HCEC 1CT (cell line): ENCODE results near the gene CXCL14.
"Not testable (repeated sequence)": the region's sequence is repeated elsewhere in the genome, so short reads cannot be mapped to it uniquely, and the experiment has no call there.

Experiments
- DNase-seq: peaks from one replicate; pipeline ENCODE4 v3.0.0-alpha.2; 2017

The CXCL14 gene

DNA sequence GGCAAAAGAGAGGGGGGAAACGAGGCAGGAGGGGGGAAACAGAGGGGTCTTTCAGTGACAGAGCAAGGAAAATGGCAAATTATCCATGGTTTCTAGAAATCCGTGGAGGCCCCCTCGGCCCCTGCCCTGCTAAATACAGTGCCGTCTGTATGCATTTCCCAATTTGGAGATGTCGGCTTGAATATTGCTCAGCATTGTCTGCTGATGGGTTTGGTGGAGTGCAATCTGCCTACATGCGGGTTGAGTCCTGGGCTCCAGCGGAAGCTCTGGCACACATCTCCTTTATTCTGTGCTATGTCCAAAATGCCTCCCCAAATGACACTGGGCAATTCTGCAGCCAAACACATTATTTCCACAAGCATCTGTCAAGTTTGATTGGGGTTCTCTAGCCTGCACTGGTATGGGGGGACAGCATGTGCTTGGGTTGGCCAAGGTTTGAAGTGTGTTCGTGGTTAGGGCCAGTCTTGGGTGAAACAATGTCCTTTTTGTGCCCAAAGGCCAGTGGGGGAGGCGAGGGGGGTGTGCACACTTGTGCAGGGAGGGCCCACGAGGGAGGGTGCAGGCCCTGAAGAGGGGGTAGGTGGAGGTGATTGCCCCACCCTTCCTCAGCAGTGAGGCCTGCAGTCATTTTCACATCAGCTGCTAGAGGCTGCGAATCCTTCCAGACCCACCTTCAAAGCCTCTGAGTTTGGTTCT, 36.8 kb downstream of the CXCL14 start:
- DNase-seq = no peak

DNA sequence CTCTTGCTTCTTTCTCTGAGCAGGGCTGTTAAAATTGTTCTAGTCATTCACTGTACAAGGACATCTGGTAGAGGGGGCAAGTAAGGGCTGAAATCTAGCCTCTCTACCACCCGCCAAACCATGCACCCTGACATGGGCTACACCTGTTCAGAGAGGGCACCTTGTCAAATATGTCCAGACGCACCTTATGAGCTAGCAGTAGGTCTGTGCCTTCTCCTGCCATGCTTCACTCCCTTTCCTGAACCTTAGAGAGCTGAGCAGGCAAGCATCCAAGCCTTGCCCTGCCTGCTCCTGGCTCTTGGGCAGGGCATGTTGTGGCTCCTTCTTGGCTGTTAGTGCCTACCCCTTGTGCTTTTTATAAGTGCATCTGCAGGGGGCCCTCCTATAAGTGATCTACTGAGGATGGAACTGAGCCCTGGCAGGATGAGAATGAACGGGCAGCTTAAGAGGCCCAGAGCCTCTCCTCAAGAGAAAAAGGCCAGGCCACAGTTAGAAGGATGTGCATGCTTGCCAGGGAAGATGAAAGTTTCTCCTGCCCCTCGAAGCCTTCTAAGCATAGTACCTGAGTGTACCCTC, 39.3 kb downstream of the CXCL14 start:
- no peak for DNase-seq

DNA sequence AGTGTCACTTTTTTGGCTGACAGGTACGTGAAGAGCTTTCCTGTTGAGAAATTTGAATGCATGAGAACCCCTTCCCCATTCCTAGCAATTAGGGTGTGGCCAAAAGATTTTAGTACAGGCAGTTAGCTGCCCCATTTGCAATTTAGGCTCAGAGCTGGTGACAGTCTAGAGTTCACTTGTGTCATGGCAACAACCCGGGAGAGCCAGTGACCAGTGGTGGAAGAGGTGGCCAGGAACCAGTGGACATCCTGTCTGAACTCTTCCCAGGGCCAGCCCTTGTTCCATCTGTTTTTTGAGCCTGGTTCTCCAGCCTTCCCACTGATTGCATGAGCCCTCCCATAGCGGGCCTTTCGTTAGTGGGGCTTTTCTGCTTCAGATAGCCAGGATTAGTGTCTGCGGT, 40.5 kb downstream of the CXCL14 start:
- DNase-seq = no peak

DNA sequence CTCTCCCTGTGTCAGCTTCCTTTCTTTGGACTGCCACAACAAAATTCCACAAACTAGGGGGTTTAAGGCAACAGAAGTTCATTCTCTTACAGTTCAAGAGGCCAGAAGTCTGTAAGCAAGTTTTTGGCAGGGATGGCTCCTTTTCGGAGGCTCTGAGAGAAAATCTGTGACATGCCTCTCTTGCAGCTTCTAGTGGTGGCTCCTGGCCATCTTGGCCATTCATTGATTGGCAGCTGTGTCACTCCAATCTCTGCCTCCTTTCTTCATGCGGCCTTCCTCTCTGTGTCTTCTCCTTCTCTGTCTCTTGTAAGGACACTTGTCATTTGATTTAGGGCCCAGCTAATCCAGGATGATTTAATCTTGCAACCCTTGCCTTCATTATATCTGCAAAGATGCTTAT, 41.0 kb downstream of the CXCL14 start:
- DNase-seq = no peak

DNA sequence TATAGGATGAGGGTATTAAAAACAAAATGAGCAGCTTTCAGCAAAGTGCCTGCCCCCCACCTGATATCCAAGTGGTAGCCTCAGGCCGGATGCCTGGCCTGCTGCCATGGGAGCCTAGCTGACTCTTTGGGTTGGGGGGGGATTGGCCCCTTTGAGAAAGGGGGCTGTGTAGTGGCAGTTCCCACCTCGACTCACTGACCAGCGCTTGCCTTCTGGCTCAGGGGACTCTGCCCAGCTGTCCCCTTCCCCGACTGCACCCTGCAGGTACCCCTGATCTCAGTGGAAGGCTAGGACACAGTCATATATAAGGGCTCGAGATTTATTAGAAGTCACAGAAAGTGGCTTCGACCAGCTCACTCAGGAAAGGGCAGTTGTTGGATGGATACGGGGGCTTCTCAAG, 41.5 kb downstream of the CXCL14 start:
- DNase-seq = no peak

DNA sequence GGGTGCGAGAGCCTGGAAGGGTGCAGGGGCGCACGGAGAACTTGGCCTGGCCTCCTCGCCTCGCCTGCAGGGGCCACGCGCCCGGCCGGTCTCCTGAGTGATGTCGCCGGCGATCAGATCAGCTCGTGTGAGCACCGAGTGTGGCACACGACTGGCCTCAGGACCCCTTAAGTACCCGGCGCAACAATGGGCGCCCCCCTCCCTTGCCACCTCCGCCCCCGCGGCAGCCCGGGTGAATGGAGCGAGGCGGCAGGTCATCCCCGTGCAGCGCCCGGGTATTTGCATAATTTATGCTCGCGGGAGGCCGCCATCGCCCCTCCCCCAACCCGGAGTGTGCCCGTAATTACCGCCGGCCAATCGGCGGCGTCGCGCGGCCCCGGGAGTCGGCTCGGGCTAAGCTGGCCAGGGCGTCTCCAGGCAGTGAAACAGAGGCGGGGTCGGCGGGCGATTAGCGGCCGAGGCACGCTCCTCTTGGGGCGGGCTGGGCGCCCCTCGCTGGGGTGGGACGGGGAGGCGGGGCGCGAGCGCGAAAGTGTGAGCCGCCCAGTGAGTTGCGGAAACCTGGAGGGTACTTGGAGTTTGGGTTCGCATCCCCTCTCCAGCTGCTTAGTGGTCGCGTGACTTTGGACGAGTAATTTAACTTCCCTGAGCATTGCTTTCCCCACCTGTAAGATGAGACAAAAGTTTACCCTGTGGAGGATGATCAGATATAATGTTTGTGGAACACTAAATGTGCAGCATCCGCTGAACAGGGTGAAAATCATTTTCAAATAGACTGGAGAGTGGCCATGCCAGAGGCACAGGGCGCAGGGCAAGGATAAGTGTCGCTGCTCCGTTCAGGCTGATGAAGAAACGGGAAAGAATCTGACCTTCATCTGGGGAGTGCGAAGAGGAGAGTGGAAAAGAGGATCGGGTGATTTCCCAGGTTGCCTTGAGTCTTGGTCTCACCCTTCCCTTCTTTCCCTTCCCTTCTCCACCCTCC, 42.7 kb downstream of the CXCL14 start, which contains the start of gene NEUROG1:
TSS of gene NEUROG1 (minus strand) at position 145 of the 982 bp plus-strand sequence. CDS start 274 bp downstream, outside the sequence.
- no peak for DNase-seq

DNA sequence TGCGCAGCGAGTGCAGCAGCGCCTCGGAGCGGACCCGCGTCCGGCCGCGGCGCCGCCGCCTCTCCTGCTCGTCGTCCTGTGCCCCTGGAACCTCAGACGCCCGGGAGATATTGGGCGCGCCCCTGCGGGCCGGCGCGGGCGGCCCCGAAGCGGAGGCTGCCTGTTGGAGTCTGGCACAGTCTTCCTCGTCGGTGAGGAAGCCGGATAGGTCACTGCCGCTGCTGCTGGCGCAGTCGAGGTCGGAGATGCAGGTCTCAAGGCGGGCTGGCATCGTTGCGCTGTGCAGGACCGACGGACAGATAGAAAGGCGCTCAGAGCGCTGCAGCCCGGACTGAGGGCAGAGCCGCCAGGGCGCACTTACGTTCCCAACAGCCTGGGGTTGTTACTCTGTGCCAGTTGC, 43.4 kb downstream of the CXCL14 start:
- DNase-seq = no peak

DNA sequence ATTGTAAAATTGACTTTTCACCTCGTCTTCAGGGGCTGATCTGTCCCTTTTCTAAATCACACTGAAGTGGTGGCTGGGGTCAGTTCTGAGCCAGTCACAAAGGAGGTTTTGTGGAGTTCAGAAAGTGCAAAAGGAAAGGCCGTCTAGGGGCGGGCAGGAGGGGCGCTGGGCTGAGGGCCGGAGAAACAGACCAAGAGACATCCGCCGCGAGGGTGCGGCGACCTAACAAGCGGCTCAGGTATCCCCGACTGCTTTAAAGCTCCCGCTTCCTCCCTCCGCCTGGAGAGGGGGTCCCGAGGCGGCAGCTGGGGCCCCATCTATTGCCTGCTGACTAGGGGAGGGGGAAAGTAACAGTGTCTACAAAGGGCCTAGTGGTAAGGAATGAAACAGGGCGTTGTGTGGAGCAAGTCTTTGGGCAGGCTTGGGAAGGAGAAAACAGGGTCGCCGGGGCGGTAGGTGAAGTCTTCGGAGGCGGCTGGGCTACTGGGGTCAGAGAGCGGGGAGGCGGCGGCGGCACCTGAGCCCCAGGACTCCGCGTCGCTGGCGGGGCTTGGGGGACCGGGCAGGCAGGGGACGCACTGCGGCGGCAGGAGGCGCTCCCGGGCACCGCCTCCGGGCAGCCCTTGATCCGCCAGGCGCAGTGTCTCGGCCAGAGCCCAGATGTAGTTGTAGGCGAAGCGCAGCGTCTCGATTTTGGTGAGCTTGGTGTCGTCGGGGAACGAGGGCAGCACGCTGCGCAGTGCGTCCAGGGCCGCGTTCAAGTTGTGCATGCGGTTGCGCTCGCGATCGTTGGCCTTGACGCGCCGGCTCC, 44.0 kb downstream of the CXCL14 start:
- no peak for DNase-seq

DNA sequence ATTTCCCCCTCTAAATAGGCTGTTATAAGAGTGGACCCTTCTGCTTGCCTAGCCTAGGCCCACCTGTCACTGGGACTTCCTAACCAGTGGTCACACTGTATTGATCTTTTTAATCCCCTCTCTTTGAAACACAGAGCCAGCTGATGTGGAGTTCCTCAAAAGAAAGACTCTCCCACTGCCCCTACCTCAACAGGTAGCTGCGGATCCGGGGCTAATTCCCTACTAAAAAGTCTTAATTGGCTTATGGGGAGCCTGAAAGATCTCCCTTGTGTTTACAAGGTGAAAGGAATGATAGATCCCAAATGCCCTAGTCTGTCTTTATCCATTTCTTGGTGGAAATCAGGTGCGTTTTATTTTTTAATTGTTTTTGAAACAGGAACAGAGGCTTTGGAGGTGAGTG, 45.0 kb downstream of the CXCL14 start:
- no peak for DNase-seq

DNA sequence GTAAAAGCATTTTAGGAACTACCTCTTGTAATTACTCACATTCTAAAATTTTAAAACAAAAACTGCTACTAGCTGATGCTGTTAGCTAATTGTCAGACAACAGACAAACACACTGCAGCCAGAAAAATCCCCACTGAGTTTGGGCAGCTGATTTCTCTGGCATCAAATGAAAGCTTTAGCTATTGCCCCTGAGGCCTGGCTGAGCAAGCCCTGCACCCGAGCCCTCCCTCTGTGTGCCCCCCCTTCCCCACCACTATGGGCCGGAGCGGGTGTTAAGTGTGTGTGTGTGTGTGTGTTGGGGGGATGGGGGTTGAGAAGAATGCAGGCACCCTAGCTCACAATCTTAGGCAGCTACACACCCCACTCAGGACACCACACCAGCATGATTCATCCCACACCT, 45.5 kb downstream of the CXCL14 start:
- no peak for DNase-seq

DNA sequence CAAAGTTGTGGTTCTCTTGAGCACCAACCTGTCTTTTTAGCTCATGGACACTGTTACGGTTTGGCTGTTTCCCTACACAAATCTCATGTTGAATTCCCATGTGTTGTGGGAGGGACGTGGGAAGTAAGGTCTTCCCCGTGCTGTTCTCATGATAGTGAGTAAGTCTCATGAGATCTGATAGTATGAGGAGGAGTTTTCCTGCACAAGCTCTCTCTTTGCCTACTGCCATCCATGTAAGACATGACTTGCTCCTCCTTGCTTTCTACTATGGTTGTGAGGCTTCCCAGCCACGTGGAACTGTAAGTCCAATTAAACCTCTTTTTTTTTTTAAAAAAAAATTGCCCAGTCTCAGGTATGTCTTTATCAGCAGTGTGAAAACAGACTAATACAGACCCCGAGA, 49.2 kb downstream of the CXCL14 start:
- not testable (repeated sequence) for DNase-seq

DNA sequence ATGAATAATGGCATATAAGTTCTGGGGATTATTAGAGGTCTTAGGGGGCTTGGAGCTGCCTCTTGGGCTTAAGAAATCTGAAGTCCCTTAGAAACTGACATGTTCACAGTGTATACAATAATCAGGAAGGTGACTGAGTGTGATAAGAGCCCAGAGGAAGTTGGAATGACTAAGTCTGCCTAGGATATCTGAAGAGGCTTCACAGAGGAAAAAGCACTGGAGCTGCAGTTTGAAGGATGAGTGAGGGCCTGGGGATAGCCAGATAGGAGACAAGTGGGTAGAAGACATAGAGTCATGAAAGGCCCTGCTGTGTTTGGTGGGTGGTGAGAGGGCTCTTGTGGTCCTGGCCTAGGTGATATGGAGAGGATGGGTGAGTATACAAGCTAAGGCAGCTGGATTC, 51.9 kb downstream of the CXCL14 start:
- no peak for DNase-seq

DNA sequence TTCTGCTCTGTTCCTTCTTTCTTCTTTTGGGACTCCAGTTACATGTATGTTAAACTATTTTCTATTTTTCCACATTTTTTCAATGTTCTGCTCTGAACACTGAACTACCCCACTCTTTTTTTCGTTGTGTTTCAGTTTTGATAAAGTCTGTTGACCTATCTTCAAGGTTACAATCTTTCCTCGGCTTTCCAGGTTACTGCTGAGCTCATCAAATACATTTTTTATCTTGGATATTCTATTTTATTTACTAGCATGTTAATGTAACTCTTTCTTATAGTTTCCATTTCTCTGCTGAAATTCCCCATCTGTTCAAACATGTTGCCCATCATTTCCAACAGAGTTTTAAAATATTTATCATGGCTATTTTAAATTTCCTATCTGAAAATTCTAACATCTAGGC, 56.8 kb downstream of the CXCL14 start:
- no peak for DNase-seq
